Hepatocyte (in vitro differentiated cells): ENCODE data around the gene MAPRE3. TPM values are rescaled to one million over a fixed set of nuclear protein-coding genes. Genes with fewer than 3 reads are reported as not detected.

ENCODE experiments used
- DNase-seq: peaks from one replicate; pipeline ENCODE4 v3.0.0-alpha.2; 2016; ENCODE audit warnings: low spot score
- H2AFZ ChIP-seq: fragments of 200-600 bp; sonication (generic); 2 replicates; pipeline ENCODE4 v1.6.0; 2016; ENCODE audit warnings: antibody characterized with exemption, mild to moderate bottlenecking
- H3K27ac ChIP-seq: fragments of 200-600 bp; sonication (generic); 2 replicates; pipeline ENCODE4 v1.5.1; 2016; ENCODE audit warnings: mild to moderate bottlenecking
- H3K27me3 ChIP-seq: fragments of 200-600 bp; sonication (generic); 2 replicates; pipeline ENCODE4 v1.6.1; 2016
- H3K36me3 ChIP-seq: fragments of 200-600 bp; sonication (generic); replicated peaks from 2 replicates; pipeline ENCODE4 v1.5.1; 2016; ENCODE audit warnings: low read depth; ENCODE audit not compliant: insufficient read depth
- H3K4me1 ChIP-seq: fragments of 200-600 bp; sonication (generic); 2 replicates; pipeline ENCODE4 v1.5.1; 2016; ENCODE audit warnings: mild to moderate bottlenecking, moderate library complexity; ENCODE audit not compliant: insufficient read depth
- H3K4me2 ChIP-seq: fragments of 200-600 bp; sonication (generic); 2 replicates; pipeline ENCODE4 v1.6.0; 2016
- H3K4me3 ChIP-seq: fragments of 200-600 bp; sonication (generic); 2 replicates; pipeline ENCODE4 v1.5.1; 2016; ENCODE audit warnings: mild to moderate bottlenecking
- H3K79me2 ChIP-seq: fragments of 200-600 bp; sonication (generic); 2 replicates; pipeline ENCODE4 v1.6.0; 2017; ENCODE audit warnings: mild to moderate bottlenecking
- H3K9me2 ChIP-seq: fragments of 200-600 bp; sonication (generic); replicated peaks from 2 replicates; pipeline ENCODE4 v1.6.0; 2017; ENCODE audit warnings: mild to moderate bottlenecking; ENCODE audit not compliant: insufficient read depth
- H3K9me3 ChIP-seq: fragments of 200-600 bp; sonication (generic); 2 replicates; pipeline ENCODE4 v1.5.1; 2016; ENCODE audit warnings: low read depth, mild to moderate bottlenecking
- H4K20me1 ChIP-seq: fragments of 200-600 bp; sonication (generic); 2 replicates; pipeline ENCODE4 v1.6.0; 2016; ENCODE audit warnings: mild to moderate bottlenecking; ENCODE audit not compliant: insufficient read depth, poor library complexity, severe bottlenecking
- CTCF ChIP-seq: fragments of 200-600 bp; sonication (generic); IDR thresholded peaks from 2 replicates; pipeline ENCODE4 v1.5.1; 2016; ENCODE audit warnings: antibody characterized with exemption, mild to moderate bottlenecking; ENCODE audit not compliant: poor library complexity
- EZH2 ChIP-seq: fragments of 200-600 bp; sonication (generic); IDR thresholded peaks from 2 replicates; pipeline ENCODE4 v1.6.1; 2016; ENCODE audit warnings: antibody characterized with exemption, mild to moderate bottlenecking, borderline replicate concordance
- EZH2phosphoT487 ChIP-seq: fragments of 200-600 bp; sonication (generic); IDR thresholded peaks from one replicate; pipeline ENCODE4 v1.6.1; 2018; ENCODE audit warnings: antibody characterized with exemption, mild to moderate bottlenecking, low read depth, moderate library complexity; ENCODE audit not compliant: unreplicated experiment, severe bottlenecking
- WGBS: methylation state at CpG from one replicate; pipeline ENCODE4 v1.1.6; 2016; ENCODE audit warnings: low lambda C conversion rate; ENCODE audit errors: missing lambda C conversion rate; 5-methylcytosine and 5-hydroxymethylcytosine counted together
- polyA plus RNA-seq: library from polyadenylated mRNA; unstranded; fragments of >200 nt; fragmentation: Nextera tagmentation; extraction: Ambion mirVana; gene quantifications from 2 replicates; pipeline ENCODE4 v1.2.1, GENCODE V29; 2016
- total RNA-seq: library from RNA; depleted of rRNA; stranded (reverse); fragments of >200 nt; gene quantifications from 2 replicates; pipeline ENCODE4 v1.2.3, GENCODE V29; 2014

Gene MAPRE3
- total and polyA plus RNA-seq, 2 experiments from 2014 or later = 8.6 to 23.6 TPM

GRCh38 chr2:26982102-26982742, 11.8 kb downstream of the MAPRE3 start:
- Histone ChIP-seq H4K20me1 (no peaks in the 10 kb centered on the region), H3K36me3 (no peaks in the 10 kb centered on the region), H2AFZ (no peak overlapping the region), H3K9me3 (no peaks in the 10 kb centered on the region), H3K79me2 (peaks cover 20% of the 10 kb centered on the region), H3K4me2 (no peak overlapping the region), H3K27ac (peak overlapping the region; percentile 19), H3K4me3 (no peak overlapping the region), H3K9me2 (no peaks in the 10 kb centered on the region), H3K27me3 (no peaks in the 10 kb centered on the region), H3K4me1 (peaks cover 5% of the 10 kb centered on the region)
- 50% methylated on average over 2 of the region's 2 CpGs for WGBS
- no peak for TF ChIP-seq EZH2phosphoT487
- TF ChIP-seq CTCF = peak; percentile 26
- DNase-seq = peak; percentile 81

- TF ChIP-seq EZH2phosphoT487 = no peak
- no peak for TF ChIP-seq CTCF
- TF ChIP-seq EZH2 = no peak
- no peak overlapping the region for H3K4me2 ChIP-seq
- no peaks in the 10 kb centered on the region for H3K27me3 ChIP-seq
- H3K9me3 ChIP-seq = no peaks in the 10 kb centered on the region
- no peak overlapping the region for H2AFZ ChIP-seq
- no peak overlapping the region for H3K4me3 ChIP-seq
- no peaks in the 10 kb centered on the region for H4K20me1 ChIP-seq
- H3K27ac ChIP-seq = no peak overlapping the region
- no peaks in the 10 kb centered on the region for H3K36me3 ChIP-seq
- DNase-seq = no peak
- peaks cover 17% of the 10 kb centered on the region for H3K79me2 ChIP-seq
- H3K4me1 ChIP-seq = peaks cover 5% of the 10 kb centered on the region
- no peaks in the 10 kb centered on the region for H3K9me2 ChIP-seq
- WGBS = 82% methylated on average over 3 of the region's 3 CpGs
These were observed 13.3 kb downstream of the MAPRE3 start for GRCh38 chr2:26983746-26984145.

- Histone ChIP-seq H3K79me2 (peaks cover 10% of the 10 kb centered on the region), H3K9me2 (no peaks in the 10 kb centered on the region), H3K4me2 (no peak overlapping the region), H3K27me3 (no peaks in the 10 kb centered on the region), H3K4me3 (no peak overlapping the region), H2AFZ (no peak overlapping the region), H3K4me1 (peaks cover 5% of the 10 kb centered on the region), H4K20me1 (no peaks in the 10 kb centered on the region), H3K36me3 (no peaks in the 10 kb centered on the region), H3K9me3 (no peaks in the 10 kb centered on the region), H3K27ac (no peak overlapping the region)
- no peak for DNase-seq
- TF ChIP-seq EZH2 (no peak), CTCF (no peak), EZH2phosphoT487 (no peak)
- 90% methylated on average over 4 of the region's 4 CpGs for WGBS
These were observed 15.4 kb downstream of the MAPRE3 start for GRCh38 chr2:26985807-26986206.

GRCh38 chr2:26986576-26986975, 16.1 kb downstream of the MAPRE3 start:
- Histone ChIP-seq H3K9me3 (no peaks in the 10 kb centered on the region), H3K36me3 (no peaks in the 10 kb centered on the region), H4K20me1 (no peaks in the 10 kb centered on the region), H3K79me2 (peaks cover 8% of the 10 kb centered on the region), H3K4me3 (no peak overlapping the region), H3K4me2 (no peak overlapping the region), H3K9me2 (no peaks in the 10 kb centered on the region), H3K27me3 (no peaks in the 10 kb centered on the region), H2AFZ (no peak overlapping the region), H3K4me1 (peaks cover 7% of the 10 kb centered on the region), H3K27ac (no peak overlapping the region)
- 83% methylated on average over 5 of the region's 5 CpGs for WGBS
- DNase-seq = no peak
- TF ChIP-seq CTCF (no peak), EZH2phosphoT487 (no peak), EZH2 (no peak)
